Upper lobe of left lung (tissue), 6 donors: ENCODE data around the gene KCTD1. TPM values are rescaled to one million over a fixed set of nuclear protein-coding genes. Genes with fewer than 3 reads are reported as not detected.

Experiments
- ATAC-seq, 2 donors: fragments of 200-7000 bp; cut with Tn5 transposase; one replicate each; pipeline ENCODE4 v1.9.1; 2022; ENCODE audit warnings: mild to moderate bottlenecking in 2 of 2, moderate library complexity in 2 of 2; ENCODE audit not compliant: low FRiP score in 2 of 2
- DNase-seq, 2 donors: peaks; one replicate each; pipeline ENCODE4 v3.0.0-alpha.2; 2019 to 2020
- H3K27ac ChIP-seq, 4 donors: fragments of 200-600 bp; sonication (generic); one replicate each; pipeline ENCODE4 v1.5.1; 2016 to 2019
- H3K27me3 ChIP-seq, 4 donors: fragments of 200-600 bp; sonication (generic); one replicate each; pipeline ENCODE4 v1.5.1; 2017 to 2019
- H3K36me3 ChIP-seq, 4 donors: fragments of 200-600 bp; sonication (generic); one replicate each; pipeline ENCODE4 v1.5.1; 2016 to 2019
- H3K4me1 ChIP-seq, 4 donors: fragments of 200-600 bp; sonication (generic); one replicate each; pipeline ENCODE4 v1.5.1; 2018 to 2019
- H3K4me3 ChIP-seq, 4 donors: fragments of 200-600 bp; sonication (generic); one replicate each; pipeline ENCODE4 v1.5.1; 2017 to 2019; ENCODE audit warnings: mild to moderate bottlenecking in 2 of 4, moderate library complexity in 1 of 4
- H3K9me3 ChIP-seq, 4 donors: fragments of 200-600 bp; sonication (generic); one replicate each; pipeline ENCODE4 v1.5.1; 2018 to 2019
- CTCF ChIP-seq, 6 experiments: fragments of 450-650 bp in 4 of 6; fragments of 200-600 bp in 2 of 6; sonication (generic) in 2 of 6; IDR thresholded peaks; one replicate each; pipeline ENCODE4 v1.5.1; 2016 to 2019; ENCODE audit warnings: antibody characterized with exemption in 6 of 6
- EP300 ChIP-seq, 4 donors: sonication (generic); formaldehyde crosslinking; IDR thresholded peaks; one replicate each; pipeline ENCODE4 v1.5.1; 2017; ENCODE audit warnings: antibody characterized with exemption in 4 of 4, control low read depth in 2 of 4
- POLR2A ChIP-seq, 4 donors: fragments of 450-650 bp; IDR thresholded peaks; one replicate each; pipeline ENCODE4 v1.5.1; 2016 to 2017; ENCODE audit warnings: antibody characterized with exemption in 4 of 4, mild to moderate bottlenecking in 2 of 4
- POLR2AphosphoS5 ChIP-seq, 2 donors: sonication (generic); formaldehyde crosslinking; IDR thresholded peaks; one replicate each; pipeline ENCODE4 v1.5.1; 2017; ENCODE audit warnings: antibody characterized with exemption in 2 of 2
- WGBS, 2 donors: methylation state at CpG; one replicate each; pipeline ENCODE4 v1.1.5; 2017 to 2018; 5-methylcytosine and 5-hydroxymethylcytosine counted together
- total RNA-seq, 6 donors: library from RNA; depleted of rRNA in 4 of 6; stranded (reverse); fragments of >200 nt in 4 of 6; gene quantifications; one replicate each; pipeline versions ENCODE4 v1.1.0 to v1.2.1, GENCODE V29; 2016 to 2021
- donor health status: DM: no; HTN: no; CAD: no; lungs with moderate emphysema.
- donor health status: DM: no; HTN: yes; CAD: no; lungs with severe emphysema.

Gene KCTD1
- total RNA-seq, 6 donors from 2014 or later: 5.8 to 22.3 (median 14.1) TPM

GRCh38 chr18:26495287-26495686, 53.1 kb downstream of the KCTD1 start:
- H3K9me3 ChIP-seq: no peaks in the 10 kb centered on the region
- DNase-seq (no peak), ATAC-seq (no peak)
- WGBS, 2 donors: 94 to 96% methylated on average over 5 of the region's 5 CpGs
- no peak overlapping the region for H3K4me3 ChIP-seq
- TF ChIP-seq EP300 (IDR thresholded peaks at IDR 0.05): no peak
- no peak for TF ChIP-seq POLR2AphosphoS5 (IDR thresholded peaks at IDR 0.05)
- no peak for TF ChIP-seq CTCF (IDR thresholded peaks at IDR 0.05)
- TF ChIP-seq POLR2A (IDR thresholded peaks at IDR 0.05): no peak
- H3K36me3 ChIP-seq: no peaks in the 10 kb centered on the region
- H3K27ac ChIP-seq: no peak overlapping the region
- H3K27me3 ChIP-seq: no peaks in the 10 kb centered on the region
- no peaks in the 10 kb centered on the region for H3K4me1 ChIP-seq

- TF ChIP-seq POLR2A (IDR thresholded peaks at IDR 0.05): no peak
- TF ChIP-seq POLR2AphosphoS5 (IDR thresholded peaks at IDR 0.05): no peak
- no peak for TF ChIP-seq EP300 (IDR thresholded peaks at IDR 0.05)
- TF ChIP-seq CTCF (IDR thresholded peaks at IDR 0.05): no peak
- ATAC-seq: no peak
- Histone ChIP-seq H3K36me3 (no peaks in the 10 kb centered on the region), H3K4me1 (no peaks in the 10 kb centered on the region), H3K4me3 (no peak overlapping the region), H3K9me3 (no peaks in the 10 kb centered on the region), H3K27me3 (no peaks in the 10 kb centered on the region), H3K27ac (no peak overlapping the region)
- no peak for DNase-seq
- 86 to 88% methylated on average over 3 of the region's 3 CpGs for WGBS, 2 donors
Measured at GRCh38 chr18:26493021-26493420, 55.3 kb downstream of the KCTD1 start.

GRCh38 chr18:26491194-26491816, 57.0 kb downstream of the KCTD1 start:
- Histone ChIP-seq H3K4me1 (no peaks in the 10 kb centered on the region), H3K27ac (no peak overlapping the region), H3K9me3 (no peaks in the 10 kb centered on the region), H3K27me3 (no peaks in the 10 kb centered on the region), H3K36me3 (no peaks in the 10 kb centered on the region), H3K4me3 (no peak overlapping the region)
- WGBS, 2 donors: 96 to 97% methylated on average over 4 to 6 of the region's 6 CpGs
- DNase-seq (no peak), ATAC-seq (no peak)
- TF ChIP-seq EP300 (IDR thresholded peaks at IDR 0.05) (no peak), POLR2A (IDR thresholded peaks at IDR 0.05) (no peak), POLR2AphosphoS5 (IDR thresholded peaks at IDR 0.05) (no peak), CTCF (IDR thresholded peaks at IDR 0.05) (no peak)

GRCh38 chr18:26489881-26490280, 58.5 kb downstream of the KCTD1 start:
- H3K9me3 ChIP-seq: no peaks in the 10 kb centered on the region
- DNase-seq (no peak), ATAC-seq (no peak)
- H3K4me3 ChIP-seq: no peak overlapping the region
- WGBS, 2 donors: 82 to 87% methylated on average over 7 of the region's 7 CpGs
- H3K27ac ChIP-seq: no peak overlapping the region
- no peaks in the 10 kb centered on the region for H3K36me3 ChIP-seq
- H3K27me3 ChIP-seq: no peaks in the 10 kb centered on the region
- TF ChIP-seq POLR2A (IDR thresholded peaks at IDR 0.05) (no peak), POLR2AphosphoS5 (IDR thresholded peaks at IDR 0.05) (no peak), CTCF (IDR thresholded peaks at IDR 0.05) (no peak), EP300 (IDR thresholded peaks at IDR 0.05) (no peak)
- H3K4me1 ChIP-seq: no peaks in the 10 kb centered on the region

- H3K4me3 ChIP-seq: no peak overlapping the region
- H3K36me3 ChIP-seq: no peaks in the 10 kb centered on the region
- ATAC-seq: no peak
- no peaks in the 10 kb centered on the region for H3K27me3 ChIP-seq
- 93% methylated on average over 4 of the region's 4 CpGs for WGBS, 2 donors
- no peak for DNase-seq
- H3K4me1 ChIP-seq: no peaks in the 10 kb centered on the region
- H3K27ac ChIP-seq: no peak overlapping the region
- TF ChIP-seq POLR2AphosphoS5 (IDR thresholded peaks at IDR 0.05) (no peak), CTCF (IDR thresholded peaks at IDR 0.05) (no peak), POLR2A (IDR thresholded peaks at IDR 0.05) (no peak), EP300 (IDR thresholded peaks at IDR 0.05) (no peak)
- no peaks in the 10 kb centered on the region for H3K9me3 ChIP-seq
Measured at GRCh38 chr18:26489191-26489590, 59.2 kb downstream of the KCTD1 start.
